Measurements from ENCODE around the gene TIGD6. TPM values are rescaled to one million over a fixed set of nuclear protein-coding genes. Genes with fewer than 3 reads are reported as not detected.
A peak's percentile ranks its signal among the peaks of the same experiment; 100 is the strongest.

TIGD6 gene
- total RNA-seq, 2 donors from 2014 or later, result 1.4 to 2.0 TPM

GRCh38 chr5:150026682-150027172 is 26.3 kb upstream of the TIGD6 start:
- Mint-ChIP-seq H3K27ac (no peak overlapping the region), H3K27me3 (no peaks in the 10 kb centered on the region), H3K36me3 (ENCODE audit: low read depth) (peaks cover 12% of the 10 kb centered on the region), H3K4me1 (peaks cover 5% of the 10 kb centered on the region), H3K4me3 (no peak overlapping the region)
- no peaks in the 10 kb centered on the region for H3K9me3 ChIP-seq (ENCODE audit: control insufficient read depth, low read length, poor library complexity, severe bottlenecking)
- DNase-seq (no peak), ATAC-seq (no peak)

- no peak overlapping the region for H3K4me3 Mint-ChIP-seq
- no peaks in the 10 kb centered on the region for H3K27me3 Mint-ChIP-seq
- no peak for ATAC-seq
These were observed 24.0 kb upstream of the TIGD6 start for GRCh38 chr5:150024346-150024984.

GRCh38 chr5:150023136-150023535 is 22.7 kb upstream of the TIGD6 start:
- H3K27ac Mint-ChIP-seq, result no peak overlapping the region
- no peak for DNase-seq
- no peak overlapping the region for H3K4me3 Mint-ChIP-seq

More at GRCh38 chr5:150024346-150024984, 24.0 kb upstream of the TIGD6 start:
- peaks cover 8% of the 10 kb centered on the region for H3K4me1 Mint-ChIP-seq
- H3K27ac Mint-ChIP-seq, result no peak overlapping the region
- peaks cover 13% of the 10 kb centered on the region for H3K36me3 Mint-ChIP-seq (ENCODE audit: low read depth)
- DNase-seq, result no peak
- no peaks in the 10 kb centered on the region for H3K9me3 ChIP-seq (ENCODE audit: control insufficient read depth, low read length, poor library complexity, severe bottlenecking)

GRCh38 chr5:150022681-150023080 is 22.2 kb upstream of the TIGD6 start:
- Mint-ChIP-seq H3K27me3 (no peaks in the 10 kb centered on the region), H3K36me3 (ENCODE audit: low read depth) (peaks cover 13% of the 10 kb centered on the region), H3K4me1 (peaks cover 5% of the 10 kb centered on the region), H3K4me3 (no peak overlapping the region), H3K27ac (no peak overlapping the region)
- no peak for ATAC-seq
- no peak for DNase-seq
- no peaks in the 10 kb centered on the region for H3K9me3 ChIP-seq (ENCODE audit: control insufficient read depth, low read length, poor library complexity, severe bottlenecking)

More at GRCh38 chr5:150023136-150023535, 22.7 kb upstream of the TIGD6 start:
- Mint-ChIP-seq H3K36me3 (ENCODE audit: low read depth) (peaks cover 17% of the 10 kb centered on the region), H3K27me3 (no peaks in the 10 kb centered on the region), H3K4me1 (peaks cover 8% of the 10 kb centered on the region)
- no peaks in the 10 kb centered on the region for H3K9me3 ChIP-seq (ENCODE audit: control insufficient read depth, low read length, poor library complexity, severe bottlenecking)
- no peak for ATAC-seq

- ATAC-seq, result no peak
- Mint-ChIP-seq H3K27me3 (no peaks in the 10 kb centered on the region), H3K4me3 (no peak overlapping the region), H3K36me3 (ENCODE audit: low read depth) (peaks cover 13% of the 10 kb centered on the region), H3K4me1 (peaks cover 5% of the 10 kb centered on the region), H3K27ac (peak overlapping the region; percentile 56)
- DNase-seq, result no peak
- H3K9me3 ChIP-seq (ENCODE audit: control insufficient read depth, low read length, poor library complexity, severe bottlenecking), result no peaks in the 10 kb centered on the region
These were observed 21.7 kb upstream of the TIGD6 start for GRCh38 chr5:150022158-150022531.

GRCh38 chr5:150021491-150022157 is 21.2 kb upstream of the TIGD6 start:
- Mint-ChIP-seq H3K4me3 (no peak overlapping the region), H3K4me1 (peaks cover 5% of the 10 kb centered on the region), H3K27ac (peak overlapping the region; percentile 56), H3K36me3 (ENCODE audit: low read depth) (peaks cover 13% of the 10 kb centered on the region), H3K27me3 (no peaks in the 10 kb centered on the region)
- H3K9me3 ChIP-seq (ENCODE audit: control insufficient read depth, low read length, poor library complexity, severe bottlenecking), result no peaks in the 10 kb centered on the region
- ATAC-seq (no peak), DNase-seq (no peak)

- H3K27ac Mint-ChIP-seq, result peak overlapping the region; percentile 37
- H3K27me3 Mint-ChIP-seq, result no peaks in the 10 kb centered on the region
- no peak overlapping the region for H3K4me3 Mint-ChIP-seq
- H3K36me3 Mint-ChIP-seq (ENCODE audit: low read depth), result peaks cover 16% of the 10 kb centered on the region
- peaks cover 3% of the 10 kb centered on the region for H3K4me1 Mint-ChIP-seq
- no peak for DNase-seq
- H3K9me3 ChIP-seq (ENCODE audit: control insufficient read depth, low read length, poor library complexity, severe bottlenecking), result no peaks in the 10 kb centered on the region
- ATAC-seq, result no peak
These were observed 19.8 kb upstream of the TIGD6 start for GRCh38 chr5:150020249-150020648.

GRCh38 chr5:150017226-150018005 is 17.0 kb upstream of the TIGD6 start:
- DNase-seq (no peak), ATAC-seq (no peak)
- H3K27me3 Mint-ChIP-seq, result no peaks in the 10 kb centered on the region
- H3K36me3 Mint-ChIP-seq (ENCODE audit: low read depth), result peaks cover 22% of the 10 kb centered on the region
- peaks cover 3% of the 10 kb centered on the region for H3K4me1 Mint-ChIP-seq
- H3K9me3 ChIP-seq (ENCODE audit: control insufficient read depth, low read length, poor library complexity, severe bottlenecking), result peaks cover 3% of the 10 kb centered on the region
- no peak overlapping the region for H3K4me3 Mint-ChIP-seq
- no peak overlapping the region for H3K27ac Mint-ChIP-seq

- H3K36me3 Mint-ChIP-seq (ENCODE audit: low read depth), result peaks cover 21% of the 10 kb centered on the region
- DNase-seq (no peak), ATAC-seq (no peak)
- H3K9me3 ChIP-seq (ENCODE audit: control insufficient read depth, low read length, poor library complexity, severe bottlenecking), result peaks cover 3% of the 10 kb centered on the region
- H3K27ac Mint-ChIP-seq, result no peak overlapping the region
- no peak overlapping the region for H3K4me3 Mint-ChIP-seq
- peaks cover 3% of the 10 kb centered on the region for H3K4me1 Mint-ChIP-seq
- H3K27me3 Mint-ChIP-seq, result no peaks in the 10 kb centered on the region
These were observed 16.1 kb upstream of the TIGD6 start for GRCh38 chr5:150016537-150016936.

- peaks cover 18% of the 10 kb centered on the region for H3K36me3 Mint-ChIP-seq (ENCODE audit: low read depth)
- peaks cover 3% of the 10 kb centered on the region for H3K9me3 ChIP-seq (ENCODE audit: control insufficient read depth, low read length, poor library complexity, severe bottlenecking)
- H3K27ac Mint-ChIP-seq, result no peak overlapping the region
- peaks cover 2% of the 10 kb centered on the region for H3K4me1 Mint-ChIP-seq
- H3K4me3 Mint-ChIP-seq, result no peak overlapping the region
- DNase-seq (no peak), ATAC-seq (no peak)
- H3K27me3 Mint-ChIP-seq, result no peaks in the 10 kb centered on the region
These were observed 15.0 kb upstream of the TIGD6 start for GRCh38 chr5:150015415-150015814.

GRCh38 chr5:150014456-150014855 is 14.0 kb upstream of the TIGD6 start:
- DNase-seq, result no peak
- ATAC-seq, result no peak
- Mint-ChIP-seq H3K27me3 (no peaks in the 10 kb centered on the region), H3K4me3 (no peak overlapping the region), H3K27ac (no peak overlapping the region), H3K36me3 (ENCODE audit: low read depth) (peaks cover 17% of the 10 kb centered on the region), H3K4me1 (no peaks in the 10 kb centered on the region)
- peaks cover 3% of the 10 kb centered on the region for H3K9me3 ChIP-seq (ENCODE audit: control insufficient read depth, low read length, poor library complexity, severe bottlenecking)

- H3K27me3 Mint-ChIP-seq, result no peaks in the 10 kb centered on the region
- H3K4me3 Mint-ChIP-seq, result no peak overlapping the region
These were observed 13.5 kb upstream of the TIGD6 start for GRCh38 chr5:150013931-150014330.

GRCh38 chr5:150009671-150010387 is 9.4 kb upstream of the TIGD6 start:
- Mint-ChIP-seq H3K27ac (no peak overlapping the region), H3K4me3 (no peak overlapping the region), H3K36me3 (ENCODE audit: low read depth) (peaks cover 10% of the 10 kb centered on the region), H3K4me1 (peaks cover 12% of the 10 kb centered on the region), H3K27me3 (no peaks in the 10 kb centered on the region)
- ATAC-seq, result no peak
- no peak for DNase-seq
- peaks cover under 1% of the 10 kb centered on the region for H3K9me3 ChIP-seq (ENCODE audit: control insufficient read depth, low read length, poor library complexity, severe bottlenecking)

More at GRCh38 chr5:150013931-150014330, 13.5 kb upstream of the TIGD6 start:
- peaks cover 3% of the 10 kb centered on the region for H3K9me3 ChIP-seq (ENCODE audit: control insufficient read depth, low read length, poor library complexity, severe bottlenecking)
- no peak for DNase-seq
- ATAC-seq, result no peak
- no peaks in the 10 kb centered on the region for H3K4me1 Mint-ChIP-seq
- no peak overlapping the region for H3K27ac Mint-ChIP-seq
- peaks cover 15% of the 10 kb centered on the region for H3K36me3 Mint-ChIP-seq (ENCODE audit: low read depth)
